Measurements from ENCODE around the gene CASP7. TPM values are rescaled to one million over a fixed set of nuclear protein-coding genes. Genes with fewer than 3 reads are reported as not detected.
A peak's percentile ranks its signal among the peaks of the same experiment; 100 is the strongest.

The CASP7 gene
- total RNA-seq, 1 experiment from 2014 or later: 22.7 TPM

GRCh38 chr10:113746217-113746957 lies 66.7 kb downstream of the CASP7 start:
- intact Hi-C loops (cut with micrococcal nuclease; ENCODE audit: unreplicated experiment): no loop called here
- CTCF ChIA-PET: no interaction called here
- H3K9me3 Mint-ChIP-seq (ENCODE audit: low read depth, unreplicated experiment): peaks cover 3% of the 10 kb centered on the region
- no peak for TF ChIP-seq CTCF (IDR thresholded peaks at IDR 0.05; ENCODE audit: unreplicated experiment)
- DNase-seq: no peak
- peaks cover 21% of the 10 kb centered on the region for H3K4me1 Mint-ChIP-seq (ENCODE audit: low read depth, unreplicated experiment)
- no peak overlapping the region for H3K4me3 Mint-ChIP-seq (ENCODE audit: low read depth, unreplicated experiment)
- no peaks in the 10 kb centered on the region for H3K27me3 Mint-ChIP-seq (ENCODE audit: unreplicated experiment)
- no peaks in the 10 kb centered on the region for H3K36me3 Mint-ChIP-seq (ENCODE audit: insufficient read depth, unreplicated experiment)
- no peak overlapping the region for H3K27ac Mint-ChIP-seq (ENCODE audit: unreplicated experiment)
- no TSS peak for BruUV-seq (replicated peaks)

DNA sequence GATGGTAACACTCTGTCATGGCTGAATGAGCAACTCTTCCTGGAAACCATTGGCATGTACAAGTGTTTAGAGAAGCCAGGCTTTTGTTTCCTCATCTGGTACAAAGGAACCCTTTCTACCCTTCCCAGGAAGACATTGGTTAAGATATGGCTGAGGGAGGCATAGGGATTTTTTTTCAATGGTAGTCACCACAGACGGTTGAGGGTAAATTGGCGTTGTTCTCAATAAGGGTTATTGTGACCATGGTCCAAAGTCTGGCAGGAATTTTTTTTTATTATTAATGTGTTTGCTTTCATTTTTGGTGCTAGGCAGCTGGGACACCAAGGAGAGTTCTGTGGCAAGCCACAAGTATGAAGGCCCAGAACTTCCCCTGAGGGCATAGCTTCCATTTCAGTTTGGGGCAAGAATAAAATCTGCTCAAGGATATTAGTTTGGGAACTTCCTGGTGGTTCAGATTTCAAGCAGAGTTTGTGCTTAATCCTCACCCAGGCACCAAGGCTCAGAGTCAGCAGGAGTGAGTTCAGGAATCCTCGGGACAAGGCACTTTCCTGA lies 71.5 kb downstream of the CASP7 start, which contains the start of gene PLEKHS1:
PLEKHS1 (plus strand) TSS at position 502 of the 552 bp plus-strand sequence. CDS start 3,596 bp downstream, outside the sequence.
- no peak for TF ChIP-seq CTCF (IDR thresholded peaks at IDR 0.05; ENCODE audit: unreplicated experiment)
- DNase-seq: peak; percentile 66
- CTCF ChIA-PET: no interaction called here
- Mint-ChIP-seq H3K4me1 (ENCODE audit: low read depth, unreplicated experiment) (peaks cover 17% of the 10 kb centered on the region), H3K4me3 (ENCODE audit: low read depth, unreplicated experiment) (peak within 1 kb of the TSS; percentile 38), H3K27me3 (ENCODE audit: unreplicated experiment) (no peaks in the 10 kb centered on the region), H3K27ac (ENCODE audit: unreplicated experiment) (no peak within 1 kb of the TSS), H3K9me3 (ENCODE audit: low read depth, unreplicated experiment) (peaks cover 3% of the 10 kb centered on the region), H3K36me3 (ENCODE audit: insufficient read depth, unreplicated experiment) (peaks cover 3% of the 10 kb centered on the region)
- no TSS peak for BruUV-seq (replicated peaks)
- intact Hi-C loops (cut with micrococcal nuclease; ENCODE audit: unreplicated experiment): no loop called here

- Mint-ChIP-seq H3K27me3 (ENCODE audit: unreplicated experiment) (no peaks in the 10 kb centered on the region), H3K9me3 (ENCODE audit: low read depth, unreplicated experiment) (peaks cover under 1% of the 10 kb centered on the region), H3K4me1 (ENCODE audit: low read depth, unreplicated experiment) (peaks cover 4% of the 10 kb centered on the region), H3K27ac (ENCODE audit: unreplicated experiment) (no peak overlapping the region), H3K36me3 (ENCODE audit: insufficient read depth, unreplicated experiment) (peaks cover 3% of the 10 kb centered on the region), H3K4me3 (ENCODE audit: low read depth, unreplicated experiment) (peak overlapping the region; percentile 26)
- no TSS peak for BruUV-seq (replicated peaks)
- CTCF ChIA-PET: no interaction called here
- intact Hi-C loops (cut with micrococcal nuclease; ENCODE audit: unreplicated experiment): no loop called here
- DNase-seq: no peak
- TF ChIP-seq CTCF (IDR thresholded peaks at IDR 0.05; ENCODE audit: unreplicated experiment): no peak
Observed at GRCh38 chr10:113752553-113752952, 72.8 kb downstream of the CASP7 start.

DNA sequence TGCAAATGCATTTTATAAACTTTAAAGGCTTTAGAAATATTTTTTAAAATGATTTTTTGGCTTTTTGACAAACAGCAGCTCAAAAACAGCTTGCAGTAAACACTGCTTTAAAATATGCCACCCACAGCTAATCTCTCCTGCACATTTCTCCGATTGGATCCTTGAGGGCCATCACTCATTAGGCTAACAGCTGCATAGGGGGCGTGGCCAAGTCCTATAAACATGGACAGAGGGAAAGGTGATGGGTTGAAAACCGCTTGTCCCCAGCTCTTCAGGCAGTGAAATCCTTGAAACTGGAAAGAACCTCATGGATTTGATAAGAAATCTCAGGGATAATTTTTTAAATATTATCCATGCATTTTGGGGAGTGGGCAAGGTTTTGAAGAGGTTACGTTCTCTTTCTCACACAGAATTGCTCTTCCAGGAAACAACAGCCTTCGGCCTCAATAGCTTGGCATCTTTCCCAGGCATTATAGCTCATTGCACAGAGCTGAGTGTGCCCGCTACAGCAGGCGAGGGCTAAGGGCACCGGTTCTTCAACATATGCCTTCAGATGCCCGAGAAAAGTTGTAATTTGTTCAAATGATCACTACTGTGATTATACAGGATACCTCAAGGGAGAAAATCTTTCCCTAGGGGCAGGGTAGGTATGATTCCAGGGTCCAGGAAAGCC lies 73.4 kb downstream of the CASP7 start:
- H3K9me3 Mint-ChIP-seq (ENCODE audit: low read depth, unreplicated experiment): no peaks in the 10 kb centered on the region
- no peaks in the 10 kb centered on the region for H3K27me3 Mint-ChIP-seq (ENCODE audit: unreplicated experiment)
- no peak for TF ChIP-seq CTCF (IDR thresholded peaks at IDR 0.05; ENCODE audit: unreplicated experiment)
- peaks cover 3% of the 10 kb centered on the region for H3K36me3 Mint-ChIP-seq (ENCODE audit: insufficient read depth, unreplicated experiment)
- H3K4me3 Mint-ChIP-seq (ENCODE audit: low read depth, unreplicated experiment): peak overlapping the region; percentile 26
- CTCF ChIA-PET: no interaction called here
- H3K27ac Mint-ChIP-seq (ENCODE audit: unreplicated experiment): no peak overlapping the region
- H3K4me1 Mint-ChIP-seq (ENCODE audit: low read depth, unreplicated experiment): no peaks in the 10 kb centered on the region
- peak; percentile 4 for DNase-seq
- BruUV-seq (replicated peaks): no TSS peak
- intact Hi-C loops (cut with micrococcal nuclease; ENCODE audit: unreplicated experiment): no loop called here
